Endothelial cell of umbilical vein (primary cell): Measurements from ENCODE around the gene TNFSF13. TPM values are rescaled to one million over a fixed set of nuclear protein-coding genes. Genes with fewer than 3 reads are reported as not detected.

Experiments
- BruUV-seq: library from RNA; stranded (reverse); fragments of 400-500 nt; replicated peaks from 2 replicates; lab custom pipeline; 2021; lab: Mats Ljungman, UMichigan
- CTCF ChIA-PET: fragments of 300-600, 350-600 bp; sonication (Branson Sonifier 250); formaldehyde crosslinking; loops from one replicate; lab custom pipeline; 2021; ENCODE audit warnings: antibody characterized with exemption, inconsistent platforms; lab: Charles Lee
- POLR2A ChIA-PET: fragments of 300-600, 350-600 bp; sonication (Branson Sonifier 250); formaldehyde crosslinking; loops from one replicate; lab custom pipeline; 2021; ENCODE audit warnings: antibody characterized with exemption, inconsistent platforms; lab: Charles Lee
- DNase-seq: peaks from one replicate; pipeline ENCODE4 v3.0.0-alpha.2; 2011; ENCODE audit warnings: low read depth, low spot score
- FAIRE-seq: peaks from 2 replicates; lab custom pipeline; 2011; peaks lifted over from hg19 to GRCh38; lab: Jason Lieb, UNC
- H2AFZ ChIP-seq: 2 replicates; pipeline ENCODE4 v1.6.0; 2012; ENCODE audit warnings: low read depth, low read length, control low read depth, inconsistent platforms
- H3K27ac ChIP-seq: 2 replicates; pipeline ENCODE4 v1.5.1; 2011; ENCODE audit warnings: low read depth, mild to moderate bottlenecking, control low read depth, low read length, moderate library complexity; ENCODE audit not compliant: insufficient read depth
- H3K27me3 ChIP-seq, 2 experiments: 2 replicates each; pipeline versions ENCODE4 v1.6.0 to v1.6.1; 2011; ENCODE audit warnings: low read length in 2 of 2, mixed read lengths in 1 of 2; ENCODE audit not compliant: control insufficient read depth in 2 of 2, insufficient read depth in 2 of 2
- H3K36me3 ChIP-seq, 2 experiments: 2 replicates in 1 of 2; 3 replicates in 1 of 2; pipeline ENCODE4 v1.5.1; 2011; ENCODE audit warnings: low read length in 2 of 2, mild to moderate bottlenecking in 1 of 2, moderate library complexity in 1 of 2; ENCODE audit not compliant: control insufficient read depth in 2 of 2, insufficient read depth in 2 of 2; ENCODE audit errors: extremely low read depth in 1 of 2
- H3K4me1 ChIP-seq: 3 replicates; pipeline ENCODE4 v1.5.1; 2011; ENCODE audit warnings: mild to moderate bottlenecking, low read length; ENCODE audit not compliant: control insufficient read depth, insufficient read depth; ENCODE audit errors: extremely low read depth
- H3K4me2 ChIP-seq: 2 replicates; pipeline ENCODE4 v1.6.1; 2011; ENCODE audit warnings: low read length, control low read depth, mixed read lengths; ENCODE audit not compliant: insufficient read depth
- H3K4me3 ChIP-seq, 3 experiments: fragments of 200-600 bp in 1 of 3; sonication (generic), shearing (Covaris generic) in 1 of 3; replicated peaks in 1 of 3; 2 replicates each; pipeline ENCODE4 v1.5.1; 2011 to 2016; ENCODE audit warnings: control low read depth in 3 of 3, low read length in 3 of 3, mild to moderate bottlenecking in 2 of 3, inconsistent platforms in 1 of 3, low read depth in 1 of 3, moderate library complexity in 1 of 3; ENCODE audit not compliant: insufficient read depth in 1 of 3
- H3K79me2 ChIP-seq: 2 replicates; pipeline ENCODE4 v1.6.0; 2012; ENCODE audit warnings: low read length, inconsistent platforms; ENCODE audit not compliant: control insufficient read depth, insufficient read depth
- H3K9ac ChIP-seq: replicated peaks from 2 replicates; pipeline ENCODE3; 2011; ENCODE audit warnings: low read length, control low read depth; ENCODE audit not compliant: insufficient read depth; ENCODE audit errors: extremely low read depth
- H3K9me1 ChIP-seq: replicated peaks from 3 replicates; pipeline ENCODE4 v1.6.0; 2011; ENCODE audit warnings: mild to moderate bottlenecking, low read length; ENCODE audit not compliant: control insufficient read depth, insufficient read depth; ENCODE audit errors: extremely low read depth
- H3K9me3 ChIP-seq: replicated peaks from 2 replicates; pipeline ENCODE4 v1.5.1; 2012; ENCODE audit warnings: low read length, inconsistent platforms; ENCODE audit not compliant: control insufficient read depth, insufficient read depth
- H4K20me1 ChIP-seq: replicated peaks from 2 replicates; pipeline ENCODE3; 2011; ENCODE audit warnings: mild to moderate bottlenecking, low read length; ENCODE audit not compliant: control insufficient read depth, insufficient read depth; ENCODE audit errors: extremely low read depth
- CTCF ChIP-seq, 2 donors: IDR thresholded peaks; 1 replicate in 1 of 2; 2 replicates in 1 of 2; pipeline ENCODE4 v1.5.1; 2011; ENCODE audit warnings: low read length in 2 of 2, mild to moderate bottlenecking in 2 of 2, moderate library complexity in 2 of 2, control low read depth in 1 of 2, inconsistent platforms in 1 of 2, low read depth in 1 of 2; ENCODE audit not compliant: insufficient read depth in 1 of 2; ENCODE audit errors: extremely low read depth in 1 of 2
- EZH2 ChIP-seq: IDR thresholded peaks from 2 replicates; pipeline ENCODE4 v1.6.1; 2012; ENCODE audit warnings: borderline replicate concordance, low read depth, mild to moderate bottlenecking, moderate library complexity, low read length, inconsistent platforms; ENCODE audit not compliant: severe bottlenecking
- FOS ChIP-seq: IDR thresholded peaks from 2 replicates; pipeline ENCODE4 v1.6.1; 2011; ENCODE audit warnings: mild to moderate bottlenecking, low read length, moderate library complexity, borderline replicate concordance; ENCODE audit not compliant: insufficient read depth
- GATA2 ChIP-seq: IDR thresholded peaks from 2 replicates; pipeline ENCODE4 v1.7.0; 2011; ENCODE audit warnings: low read depth, mild to moderate bottlenecking, moderate library complexity, mixed read lengths, low read length; ENCODE audit not compliant: insufficient read length, insufficient read depth
- JUN ChIP-seq: IDR thresholded peaks from 2 replicates; pipeline ENCODE4 v1.6.1; 2011; ENCODE audit warnings: borderline replicate concordance, low read depth; ENCODE audit not compliant: insufficient read length, insufficient read depth
- MAX ChIP-seq: IDR thresholded peaks from 2 replicates; pipeline ENCODE4 v1.6.1; 2011; ENCODE audit not compliant: insufficient read depth, insufficient read length
- MYC ChIP-seq: IDR thresholded peaks from one replicate; pipeline ENCODE4 v1.6.1; 2011; ENCODE audit warnings: mild to moderate bottlenecking, low read depth, low read length
- POLR2A ChIP-seq: IDR thresholded peaks from 2 replicates; pipeline ENCODE4 v1.6.1; 2012; ENCODE audit warnings: low read depth, mild to moderate bottlenecking, control low read depth, low read length
- POLR2AphosphoS5 ChIP-seq: IDR thresholded peaks from 2 replicates; pipeline ENCODE4 v1.6.1; 2012; ENCODE audit warnings: low read depth, mild to moderate bottlenecking, control low read depth, low read length, moderate library complexity; ENCODE audit not compliant: insufficient read depth
- dilution Hi-C: fragments of 300-500 bp; cut with MboI; formaldehyde crosslinking; loops from one replicate; pipeline ENCODE4 v1.15.0; 2019; ENCODE audit warnings: low sequenced_read_pairs; ENCODE audit not compliant: extremely low pct_ligation_motif_present
- intact Hi-C: fragments of 100-400 bp; cut with micrococcal nuclease; formaldehyde crosslinking; loops from one replicate; pipeline ENCODE4 v1.10.0; 2022
- polyA plus RNA-seq, 4 experiments: library from polyadenylated mRNA; depleted of rRNA in 3 of 4; stranded (reverse) in 3 of 4; unstranded in 1 of 4; fragments of >200 nt; gene quantifications; 2 replicates each; pipeline versions ENCODE4 v1.2.1 to v1.2.3, GENCODE V29; 2011 to 2012; ENCODE audit warnings: missing spikeins in 1 of 4
- total RNA-seq: library from RNA; stranded (reverse); gene quantifications from 2 replicates; pipeline ENCODE4 v1.2.3, GENCODE V29; 2021

The TNFSF13 gene
- total and polyA plus RNA-seq, 2 donors (not counting 3 experiments of a cell fraction or from before 2014, with no cell fraction given): 3.6 to 5.4 TPM

- Histone ChIP-seq H3K4me3 (no peak overlapping the region), H3K27ac (no peak overlapping the region), H3K9me3 (no peaks in the 10 kb centered on the region), H4K20me1 (no peaks in the 10 kb centered on the region), H3K27me3 (no peaks in the 10 kb centered on the region), H3K9me1 (no peaks in the 10 kb centered on the region), H3K4me2 (no peak overlapping the region), H2AFZ (no peak overlapping the region), H3K36me3 (no peaks in the 10 kb centered on the region), H3K9ac (no peak overlapping the region), H3K79me2 (no peaks in the 10 kb centered on the region), H3K4me1 (no peaks in the 10 kb centered on the region)
- FAIRE-seq (no peak), DNase-seq (no peak)
- intact Hi-C loops (no loop called here), dilution Hi-C loops (no loop called here)
- ChIA-PET CTCF (interaction anchor here (1.2 to 1.4 kb wide), 2 partner anchors 9 to 30 kb away, joined by 3 to 4 read pairs; no protein-coding TSS in a partner anchor), POLR2A (no interaction called here)
- TF ChIP-seq MAX (no peak), GATA2 (no peak), MYC (no peak), EZH2 (no peak), POLR2A (no peak), JUN (no peak), POLR2AphosphoS5 (no peak), CTCF (IDR thresholded peaks at IDR 0.05; ENCODE audit: extremely low read depth in 1 of 2, insufficient read depth in 1 of 2, low read depth in 1 of 2, low read length in 2 of 2) (no peak), FOS (no peak)
- no TSS peak for BruUV-seq
Measured at GRCh38 chr17:7530023-7530900, 28.3 kb upstream of the TNFSF13 start.
